ENCODE data around the gene GSTO2.
A peak's percentile ranks its signal among the peaks of the same experiment; 100 is the strongest.

Gene GSTO2

DNA sequence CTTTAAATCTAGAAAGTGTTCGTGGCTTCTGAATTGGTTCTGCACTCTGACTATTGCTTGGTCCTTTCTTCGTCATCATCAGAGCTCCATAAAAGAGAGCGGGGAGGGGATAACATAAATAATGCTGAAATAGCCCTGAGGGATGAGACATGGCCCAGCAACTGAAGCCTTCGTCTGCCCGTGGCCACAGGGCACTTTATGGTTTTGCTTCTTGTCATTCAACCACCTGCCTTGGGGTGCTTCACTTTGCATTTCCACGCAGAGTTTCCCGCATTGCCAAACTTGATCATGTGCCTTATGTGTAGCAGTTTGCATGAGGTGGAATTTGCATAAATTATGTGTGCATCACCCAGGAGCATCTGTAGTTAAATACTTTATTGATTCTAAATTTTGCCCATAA, 15.9 kb downstream of the GSTO2 start:
- H3K9me3 ChIP-seq (ENCODE audit: control insufficient read depth, low read length): no peaks in the 10 kb centered on the region
- H3K4me3 ChIP-seq (ENCODE audit: extremely low read depth, insufficient read depth, low read length, poor library complexity, severe bottlenecking): no peak overlapping the region
- WGBS, 2 experiments (ENCODE audit: insufficient coverage in 2 of 2): 85 to 88% methylated on average over 5 of the region's 7 CpGs
- no peak overlapping the region for H3K27ac ChIP-seq (ENCODE audit: low read depth, low read length, severe bottlenecking)
- no peaks in the 10 kb centered on the region for H3K36me3 ChIP-seq (ENCODE audit: control insufficient read depth, insufficient read depth, low read length)
- H3K4me1 ChIP-seq (ENCODE audit: control insufficient read depth, insufficient read depth, low read length, poor library complexity, severe bottlenecking): peaks cover 3% of the 10 kb centered on the region

DNA sequence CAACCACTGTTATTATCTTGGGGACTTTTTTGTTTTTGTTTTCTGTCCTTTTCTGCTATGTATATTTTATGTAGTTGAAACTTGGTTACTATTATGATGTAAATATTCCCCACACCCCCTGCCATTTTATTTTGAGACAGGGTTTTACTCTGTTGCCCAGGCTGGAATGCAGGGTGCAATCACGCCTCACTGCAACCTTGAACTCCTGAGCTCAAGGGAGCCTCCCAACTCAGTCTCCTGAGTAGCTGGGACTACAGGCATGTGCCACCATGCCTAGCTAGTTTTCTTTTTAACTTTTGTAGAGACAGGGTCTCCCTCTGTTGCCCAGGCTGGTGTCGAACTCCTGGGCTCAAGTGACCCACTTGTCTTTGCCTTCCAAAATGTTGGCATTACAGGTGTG, 18.0 kb downstream of the GSTO2 start:
- 73 to 89% methylated on average over 1 of the region's 2 CpGs for WGBS, 2 experiments (ENCODE audit: insufficient coverage in 2 of 2)
- no peak overlapping the region for H3K4me3 ChIP-seq (ENCODE audit: extremely low read depth, insufficient read depth, low read length, poor library complexity, severe bottlenecking)
- no peaks in the 10 kb centered on the region for H3K9me3 ChIP-seq (ENCODE audit: control insufficient read depth, low read length)
- no peaks in the 10 kb centered on the region for H3K36me3 ChIP-seq (ENCODE audit: control insufficient read depth, insufficient read depth, low read length)
- no peak overlapping the region for H3K27ac ChIP-seq (ENCODE audit: low read depth, low read length, severe bottlenecking)
- H3K4me1 ChIP-seq (ENCODE audit: control insufficient read depth, insufficient read depth, low read length, poor library complexity, severe bottlenecking): peaks cover 3% of the 10 kb centered on the region

GRCh38 chr10:104288355-104288754, 19.4 kb downstream of the GSTO2 start:
- H3K4me1 ChIP-seq (ENCODE audit: control insufficient read depth, insufficient read depth, low read length, poor library complexity, severe bottlenecking): peaks cover 3% of the 10 kb centered on the region
- H3K36me3 ChIP-seq (ENCODE audit: control insufficient read depth, insufficient read depth, low read length): no peaks in the 10 kb centered on the region
- H3K27ac ChIP-seq (ENCODE audit: low read depth, low read length, severe bottlenecking): no peak overlapping the region
- H3K4me3 ChIP-seq (ENCODE audit: extremely low read depth, insufficient read depth, low read length, poor library complexity, severe bottlenecking): no peak overlapping the region
- WGBS, 2 experiments (ENCODE audit: insufficient coverage in 2 of 2): 86% methylated on average over 1 of the region's 1 CpG; no CpG with 5 or more reads in 1 of the 2 experiments
- H3K9me3 ChIP-seq (ENCODE audit: control insufficient read depth, low read length): no peaks in the 10 kb centered on the region

- peaks cover 3% of the 10 kb centered on the region for H3K4me1 ChIP-seq (ENCODE audit: control insufficient read depth, insufficient read depth, low read length, poor library complexity, severe bottlenecking)
- no peaks in the 10 kb centered on the region for H3K9me3 ChIP-seq (ENCODE audit: control insufficient read depth, low read length)
- WGBS, 2 experiments (ENCODE audit: insufficient coverage in 2 of 2): 3 to 4% methylated on average over 15 of the region's 26 CpGs
- no peak overlapping the region for H3K27ac ChIP-seq (ENCODE audit: low read depth, low read length, severe bottlenecking)
- no peak overlapping the region for H3K4me3 ChIP-seq (ENCODE audit: extremely low read depth, insufficient read depth, low read length, poor library complexity, severe bottlenecking)
- H3K36me3 ChIP-seq (ENCODE audit: control insufficient read depth, insufficient read depth, low read length): no peaks in the 10 kb centered on the region
Observed at GRCh38 chr10:104291439-104291951, 22.5 kb downstream of the GSTO2 start.

GRCh38 chr10:104293011-104293410, 24.0 kb downstream of the GSTO2 start:
- H3K4me1 ChIP-seq (ENCODE audit: control insufficient read depth, insufficient read depth, low read length, poor library complexity, severe bottlenecking): peaks cover 10% of the 10 kb centered on the region
- H3K27ac ChIP-seq (ENCODE audit: low read depth, low read length, severe bottlenecking): no peak overlapping the region
- no peak overlapping the region for H3K4me3 ChIP-seq (ENCODE audit: extremely low read depth, insufficient read depth, low read length, poor library complexity, severe bottlenecking)
- no peaks in the 10 kb centered on the region for H3K36me3 ChIP-seq (ENCODE audit: control insufficient read depth, insufficient read depth, low read length)
- H3K9me3 ChIP-seq (ENCODE audit: control insufficient read depth, low read length): no peaks in the 10 kb centered on the region
- WGBS, 2 experiments (ENCODE audit: insufficient coverage in 2 of 2): 100% methylated on average over 1 of the region's 2 CpGs; no CpG with 5 or more reads in 1 of the 2 experiments

DNA sequence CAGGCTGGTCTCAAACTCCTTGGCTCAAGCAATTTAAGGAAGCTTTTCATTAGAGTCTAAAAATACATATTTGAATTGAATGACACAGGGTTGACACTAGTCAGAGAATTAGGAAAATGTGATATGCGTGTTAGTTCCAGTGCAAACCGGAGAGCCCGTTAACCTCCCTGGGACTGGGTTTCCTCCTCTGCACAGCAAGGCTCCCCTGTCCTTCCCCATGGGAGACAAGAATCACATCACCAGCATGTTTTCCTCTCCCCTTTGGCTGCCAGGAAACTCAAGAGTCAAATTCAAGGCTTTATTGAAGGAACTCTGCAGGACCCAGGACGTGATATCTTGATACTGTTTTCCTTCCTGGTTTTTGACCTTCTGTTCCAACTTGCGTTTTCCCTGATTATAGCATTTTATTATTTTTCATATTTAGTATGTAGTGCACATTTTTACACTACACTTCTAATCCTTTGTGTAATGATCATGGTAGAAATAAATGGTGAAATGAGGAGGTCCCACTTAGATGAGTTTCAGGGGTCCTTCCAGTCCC, 24.9 kb downstream of the GSTO2 start:
- no peak overlapping the region for H3K27ac ChIP-seq (ENCODE audit: low read depth, low read length, severe bottlenecking)
- 80 to 100% methylated on average over 1 to 3 of the region's 5 CpGs for WGBS, 2 experiments (ENCODE audit: insufficient coverage in 2 of 2)

GRCh38 chr10:104296687-104297436, 27.9 kb downstream of the GSTO2 start:
- Histone ChIP-seq H3K27ac (ENCODE audit: low read depth, low read length, severe bottlenecking) (no peak overlapping the region), H3K36me3 (ENCODE audit: control insufficient read depth, insufficient read depth, low read length) (no peaks in the 10 kb centered on the region), H3K4me3 (ENCODE audit: extremely low read depth, insufficient read depth, low read length, poor library complexity, severe bottlenecking) (no peak overlapping the region), H3K9me3 (ENCODE audit: control insufficient read depth, low read length) (no peaks in the 10 kb centered on the region), H3K4me1 (ENCODE audit: control insufficient read depth, insufficient read depth, low read length, poor library complexity, severe bottlenecking) (peaks cover 38% of the 10 kb centered on the region)
- WGBS, 2 experiments (ENCODE audit: insufficient coverage in 2 of 2): 92% methylated on average over 6 to 10 of the region's 10 CpGs

More for the DNA sequence above, 24.9 kb downstream of the GSTO2 start:
- Histone ChIP-seq H3K4me1 (ENCODE audit: control insufficient read depth, insufficient read depth, low read length, poor library complexity, severe bottlenecking) (peaks cover 12% of the 10 kb centered on the region), H3K9me3 (ENCODE audit: control insufficient read depth, low read length) (no peaks in the 10 kb centered on the region), H3K4me3 (ENCODE audit: extremely low read depth, insufficient read depth, low read length, poor library complexity, severe bottlenecking) (no peak overlapping the region), H3K36me3 (ENCODE audit: control insufficient read depth, insufficient read depth, low read length) (no peaks in the 10 kb centered on the region)

DNA sequence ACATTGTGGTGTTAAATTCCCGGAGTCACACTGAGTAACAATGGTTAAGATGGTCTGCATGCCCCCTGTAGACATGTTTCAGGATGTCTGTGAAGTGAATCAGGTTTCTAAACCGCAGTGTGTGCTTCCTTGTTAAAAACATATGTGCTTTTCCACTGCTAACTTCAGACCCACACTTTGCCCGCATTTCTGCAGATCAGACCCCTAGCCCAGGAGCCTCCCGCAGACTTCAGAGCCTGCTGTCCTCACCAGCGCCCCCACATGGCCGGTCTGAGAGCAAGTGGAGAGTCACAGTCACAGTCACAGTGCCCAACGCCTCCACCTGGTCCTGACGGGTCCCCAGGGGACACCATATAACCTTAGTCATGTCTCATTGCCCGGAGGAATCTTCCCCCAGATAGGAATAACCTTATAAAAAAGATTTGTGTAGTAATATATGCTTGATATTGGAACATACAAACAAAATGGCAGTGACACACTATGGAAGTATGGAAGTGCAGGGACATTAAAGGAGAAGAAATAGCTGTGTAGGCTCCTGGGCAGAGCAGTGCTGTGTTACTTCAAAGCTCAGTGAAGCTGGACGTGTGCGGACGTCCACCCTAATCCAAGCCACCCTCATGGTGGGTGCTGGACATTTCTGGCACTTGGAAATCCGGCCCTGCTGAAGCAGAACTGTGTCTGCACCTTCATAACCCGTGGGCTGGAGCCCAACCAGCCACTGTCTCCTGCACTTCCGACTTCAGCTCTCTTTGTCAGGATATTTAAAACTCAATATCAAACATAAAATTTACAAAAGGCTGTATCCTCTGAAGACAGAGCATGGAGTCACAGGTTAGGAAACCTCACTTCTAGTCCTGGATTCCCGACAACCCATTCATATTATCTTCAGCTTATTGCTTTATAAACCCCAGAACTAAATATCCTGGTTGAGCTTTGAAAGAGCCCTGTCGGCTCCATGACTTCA, 29.0 kb downstream of the GSTO2 start:
- H3K4me3 ChIP-seq (ENCODE audit: extremely low read depth, insufficient read depth, low read length, poor library complexity, severe bottlenecking): no peak overlapping the region
- H3K9me3 ChIP-seq (ENCODE audit: control insufficient read depth, low read length): no peaks in the 10 kb centered on the region
- no peaks in the 10 kb centered on the region for H3K36me3 ChIP-seq (ENCODE audit: control insufficient read depth, insufficient read depth, low read length)
- H3K27ac ChIP-seq (ENCODE audit: low read depth, low read length, severe bottlenecking): no peak overlapping the region
- H3K4me1 ChIP-seq (ENCODE audit: control insufficient read depth, insufficient read depth, low read length, poor library complexity, severe bottlenecking): peaks cover 38% of the 10 kb centered on the region
- WGBS, 2 experiments (ENCODE audit: insufficient coverage in 2 of 2): 65 to 71% methylated on average over 11 to 12 of the region's 17 CpGs

GRCh38 chr10:104299031-104299904, 30.3 kb downstream of the GSTO2 start:
- 96 to 98% methylated on average over 12 of the region's 13 CpGs for WGBS, 2 experiments (ENCODE audit: insufficient coverage in 2 of 2)
- Histone ChIP-seq H3K4me3 (ENCODE audit: extremely low read depth, insufficient read depth, low read length, poor library complexity, severe bottlenecking) (no peak overlapping the region), H3K4me1 (ENCODE audit: control insufficient read depth, insufficient read depth, low read length, poor library complexity, severe bottlenecking) (peaks cover 38% of the 10 kb centered on the region), H3K36me3 (ENCODE audit: control insufficient read depth, insufficient read depth, low read length) (no peaks in the 10 kb centered on the region), H3K9me3 (ENCODE audit: control insufficient read depth, low read length) (peaks cover 6% of the 10 kb centered on the region), H3K27ac (ENCODE audit: low read depth, low read length, severe bottlenecking) (peak overlapping the region; percentile 36)

Data from mesodermal cell (in vitro differentiated cells).